GM18867 (cell line): ENCODE results near the gene ARHGAP10.
A peak's percentile ranks its signal among the peaks of the same experiment; 100 is the strongest.

Source experiments
- ATAC-seq: cut with Tn5 transposase; IDR thresholded peaks from one replicate; pipeline ENCODE4 v1.9.1; 2021; ENCODE audit warnings: mild to moderate bottlenecking, moderate library complexity; ENCODE audit not compliant: unreplicated experiment

The ARHGAP10 gene

GRCh38 chr4:147732518-147733235 lies 789 bp downstream of the ARHGAP10 start:
- peak; percentile 25 for ATAC-seq

- no peak for ATAC-seq
Observed at GRCh38 chr4:147733716-147734344, 1.9 kb downstream of the ARHGAP10 start.

DNA sequence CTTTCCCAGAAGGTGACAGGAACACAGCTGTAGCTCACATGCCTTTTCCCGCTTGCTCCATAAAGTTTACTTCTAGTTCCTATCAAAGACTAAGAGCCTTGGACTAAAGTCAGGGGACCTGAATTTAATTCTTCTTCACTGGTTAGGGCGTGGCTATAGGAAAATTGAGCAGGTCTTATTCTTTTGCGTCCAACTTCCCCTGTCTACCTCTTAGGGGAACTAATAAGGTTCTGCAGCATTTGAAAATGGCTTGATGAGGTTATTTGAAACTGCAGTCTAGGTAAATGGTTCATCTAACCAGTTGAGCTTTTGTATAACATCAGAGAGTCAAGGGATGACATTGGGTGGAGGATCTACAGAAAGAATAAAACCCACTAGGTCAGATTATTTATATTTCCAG lies 2.6 kb downstream of the ARHGAP10 start:
- no peak for ATAC-seq

- peak; percentile 27 for ATAC-seq
Observed at GRCh38 chr4:147735413-147736301, 3.8 kb downstream of the ARHGAP10 start.

GRCh38 chr4:147736458-147736857 lies 4.6 kb downstream of the ARHGAP10 start:
- no peak for ATAC-seq

DNA sequence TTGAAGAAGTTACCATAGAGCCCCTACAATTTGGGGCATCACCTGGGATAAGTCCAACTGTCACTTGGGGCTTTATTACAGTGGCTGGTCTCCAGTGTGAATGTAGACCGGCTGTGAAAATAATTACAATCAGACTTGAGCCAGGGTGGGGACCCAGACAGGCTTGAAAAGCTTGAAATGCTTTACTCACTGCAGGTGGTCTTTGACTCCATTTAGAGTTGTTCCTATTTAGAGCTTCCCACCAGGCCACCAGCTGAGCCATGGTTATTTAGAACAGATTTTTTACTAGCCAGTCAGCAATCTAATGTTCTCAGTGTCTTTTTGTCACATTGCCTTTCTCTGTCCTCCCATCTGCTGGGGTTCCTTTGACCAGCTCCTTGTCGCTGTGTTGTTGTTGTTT lies 5.7 kb downstream of the ARHGAP10 start:
- no peak for ATAC-seq

DNA sequence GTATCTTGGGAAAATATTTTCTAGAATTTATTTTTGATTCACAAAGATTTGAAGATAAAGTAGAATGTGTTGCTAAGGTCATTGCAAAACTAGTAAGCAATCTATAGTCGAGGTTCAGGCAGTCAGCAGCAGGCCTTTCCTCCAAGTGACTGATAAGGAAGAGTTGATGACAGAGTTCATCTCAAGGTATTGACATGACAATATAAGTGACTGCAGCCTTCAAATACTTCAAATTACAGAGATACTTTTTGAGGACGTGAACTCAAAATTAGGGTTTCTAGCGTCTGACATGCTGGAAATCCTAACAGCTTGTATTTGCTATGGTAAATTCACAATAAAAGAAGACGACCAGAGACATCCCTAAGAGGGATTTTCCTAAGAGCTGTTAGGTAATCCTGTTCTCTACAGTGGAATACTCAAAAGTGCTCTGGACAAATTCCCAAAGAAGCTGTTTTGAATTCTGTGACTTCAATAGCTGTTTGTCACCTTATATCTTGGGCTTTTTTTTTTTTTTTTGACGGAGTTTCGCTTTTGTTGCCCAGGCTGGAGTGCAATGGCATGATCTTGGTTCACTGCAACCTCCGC lies 7.4 kb downstream of the ARHGAP10 start:
- ATAC-seq: no peak

DNA sequence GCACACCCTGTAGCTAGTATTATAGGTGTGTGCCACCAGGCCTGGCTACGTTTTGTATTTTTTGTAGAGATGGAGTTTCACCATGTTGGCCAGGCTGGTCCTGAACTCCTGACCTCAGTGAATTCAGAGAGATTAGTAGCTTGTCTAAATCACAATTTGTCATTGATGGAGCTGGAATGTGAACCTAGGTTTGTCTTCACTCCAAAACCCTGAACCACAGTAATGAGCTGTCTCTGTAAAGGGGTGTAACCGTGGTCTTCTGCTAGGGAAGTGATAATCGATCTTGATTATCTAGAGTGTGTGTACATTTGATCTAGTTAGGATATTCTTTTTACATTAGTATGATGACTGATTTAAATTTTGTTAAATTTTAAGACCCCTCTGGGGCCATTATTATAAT lies 8.3 kb downstream of the ARHGAP10 start:
- no peak for ATAC-seq

- ATAC-seq: no peak
Observed at GRCh38 chr4:147741190-147741788, 9.4 kb downstream of the ARHGAP10 start.

DNA sequence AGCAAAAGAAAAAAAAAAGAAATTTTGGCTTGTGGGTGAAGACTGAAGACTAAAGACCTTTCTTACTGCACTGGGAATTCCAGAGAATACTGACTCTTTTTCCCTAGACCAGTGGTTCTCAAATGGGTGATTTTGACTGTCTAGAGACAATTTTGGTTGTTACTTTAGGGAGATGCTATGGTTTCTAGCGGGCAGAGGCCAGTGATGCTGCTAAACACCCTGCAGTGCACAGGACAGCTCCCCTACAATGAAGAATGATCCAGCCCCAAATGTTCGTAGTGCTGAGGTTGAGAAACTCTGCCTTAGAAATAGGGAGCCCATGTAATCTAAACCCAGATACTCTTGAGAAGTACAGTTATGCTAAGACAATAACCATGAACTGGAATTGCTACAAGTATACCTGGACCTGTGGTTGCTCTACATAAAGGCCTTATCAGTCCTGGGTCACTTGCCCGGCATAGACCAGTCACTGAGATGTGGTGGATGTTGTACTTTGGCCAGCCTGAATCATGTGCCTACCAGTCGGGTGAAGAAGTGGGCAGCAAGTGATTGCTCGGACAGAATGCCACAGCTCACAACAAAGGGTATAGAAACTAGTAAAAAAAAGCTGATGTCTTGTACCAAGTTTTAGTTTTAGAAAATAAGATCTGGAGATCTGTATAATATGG lies 16.0 kb downstream of the ARHGAP10 start:
- no peak for ATAC-seq

DNA sequence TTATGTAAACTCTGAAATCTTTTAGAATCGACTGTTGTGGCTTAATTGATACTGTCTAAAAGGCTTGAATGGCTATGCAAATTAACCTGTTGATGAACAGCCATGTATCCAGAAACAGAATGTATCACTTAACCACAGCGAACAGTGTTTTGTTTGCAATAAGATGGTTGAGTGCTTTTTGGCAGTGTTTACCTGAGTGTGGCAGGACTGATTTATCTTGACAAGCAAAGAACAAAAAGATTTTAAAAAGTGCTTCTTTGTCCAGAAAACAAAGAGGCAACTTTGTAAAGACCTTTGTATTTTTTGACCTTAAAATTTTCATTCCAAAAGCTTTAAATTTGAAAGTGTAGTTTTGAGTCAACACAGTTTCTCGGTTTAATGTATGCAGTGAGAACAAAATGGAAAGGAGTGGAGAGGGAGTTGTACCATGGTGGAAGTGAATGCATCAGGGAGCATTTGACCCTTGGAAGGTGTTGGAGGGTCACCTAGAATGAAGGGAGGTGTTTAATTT lies 18.0 kb downstream of the ARHGAP10 start:
- ATAC-seq: peak; percentile 96

- no peak for ATAC-seq
Observed at GRCh38 chr4:147753047-147753446, 21.2 kb downstream of the ARHGAP10 start.

GRCh38 chr4:147754037-147754445 lies 22.2 kb downstream of the ARHGAP10 start:
- no peak for ATAC-seq

DNA sequence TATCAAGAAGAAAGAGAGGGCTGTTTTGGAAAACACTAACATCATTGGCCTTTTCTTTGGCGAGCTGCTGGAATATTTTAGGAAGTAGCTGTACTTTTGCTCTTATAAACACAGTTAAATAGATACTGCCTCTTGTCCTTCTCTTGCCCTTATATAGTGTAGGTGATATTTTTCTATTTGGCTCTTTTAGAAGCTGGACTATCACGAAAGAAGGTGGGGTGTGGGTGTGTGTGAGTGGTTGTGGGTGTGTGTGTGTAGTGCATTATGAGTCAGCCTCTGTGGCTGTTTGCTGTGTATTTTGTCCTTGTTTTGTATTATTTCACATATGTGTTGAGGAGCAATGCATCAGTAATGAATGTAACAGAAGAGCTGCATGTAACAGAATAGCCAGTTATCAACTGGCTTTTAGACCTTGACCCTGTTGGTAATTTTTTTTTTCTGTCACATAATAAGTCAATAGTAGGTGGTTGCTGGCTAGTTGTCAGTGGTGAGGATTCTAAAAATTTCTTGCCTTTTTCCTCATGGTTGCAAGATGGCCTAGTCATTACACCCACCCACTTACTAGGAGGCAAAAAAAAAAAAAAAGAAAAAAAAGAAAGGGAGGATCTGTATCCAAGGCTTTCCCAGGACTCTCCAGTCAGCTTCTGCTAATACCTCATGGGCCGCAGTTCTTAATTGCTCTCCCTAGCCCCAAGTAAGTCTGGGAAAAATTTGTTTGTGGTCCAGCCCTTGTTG lies 23.8 kb downstream of the ARHGAP10 start:
- ATAC-seq: peak; percentile 48

DNA sequence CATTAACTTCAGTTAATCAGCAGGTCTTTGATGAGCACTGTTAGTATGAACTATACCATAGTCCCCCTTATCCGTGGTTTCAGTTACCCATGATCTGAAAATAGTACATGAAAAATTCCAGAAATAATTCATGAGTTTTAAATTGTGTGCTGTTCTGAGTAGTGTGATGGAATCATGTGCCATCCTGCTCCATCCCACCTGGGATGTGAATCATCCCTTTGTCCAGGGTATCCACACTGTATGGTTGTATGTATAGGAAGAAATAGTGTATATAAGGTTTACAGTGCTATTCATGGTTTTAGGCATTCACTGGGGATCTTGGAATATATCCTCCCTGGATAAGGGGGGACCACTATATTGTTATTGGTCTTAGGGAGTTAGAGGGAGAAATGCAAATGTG lies 24.5 kb downstream of the ARHGAP10 start:
- ATAC-seq: no peak

- no peak for ATAC-seq
Observed at GRCh38 chr4:147760176-147760575, 28.3 kb downstream of the ARHGAP10 start.

GRCh38 chr4:147760695-147761094 lies 28.8 kb downstream of the ARHGAP10 start:
- peak; percentile 25 for ATAC-seq

DNA sequence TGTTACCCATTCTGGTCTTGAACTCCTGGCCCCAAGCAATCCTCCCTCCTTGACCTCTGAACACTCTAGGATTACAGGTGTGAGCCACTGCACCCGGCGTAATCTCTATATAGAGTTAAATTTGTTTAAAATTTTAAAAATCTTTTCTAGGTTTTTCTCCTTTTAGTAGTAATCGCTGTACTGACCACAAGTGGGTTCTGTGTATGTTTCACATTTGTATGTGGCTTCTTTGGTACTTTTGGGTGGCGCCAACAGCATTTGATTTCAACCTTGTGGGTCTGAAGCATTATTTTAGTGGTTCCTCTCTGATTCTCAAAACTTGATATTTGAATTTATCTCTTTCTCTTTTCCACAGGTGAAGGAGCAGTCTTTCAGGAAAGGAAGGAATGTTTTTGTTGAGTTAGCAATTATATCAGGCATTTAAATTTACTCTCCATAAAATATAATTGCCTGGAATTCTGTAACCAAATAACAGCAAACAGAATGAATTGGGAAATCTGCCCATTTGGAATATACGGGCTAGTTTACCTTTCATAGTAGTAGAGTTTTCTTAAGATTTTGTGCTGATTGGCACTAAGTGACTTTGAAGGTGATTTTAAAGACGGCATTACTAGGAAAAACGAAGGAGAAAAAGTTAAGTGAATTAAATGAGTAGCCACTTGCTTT lies 29.5 kb downstream of the ARHGAP10 start:
- ATAC-seq: peak; percentile 70

- no peak for ATAC-seq
Observed at GRCh38 chr4:147764337-147764736, 32.4 kb downstream of the ARHGAP10 start.
